ENCODE measurements around the gene MYG1.
A peak's percentile ranks its signal among the peaks of the same experiment; 100 is the strongest.
"Not testable (repeated sequence)": the region's sequence is repeated elsewhere in the genome, so short reads cannot be mapped to it uniquely, and the experiment has no call there.

Gene MYG1

DNA sequence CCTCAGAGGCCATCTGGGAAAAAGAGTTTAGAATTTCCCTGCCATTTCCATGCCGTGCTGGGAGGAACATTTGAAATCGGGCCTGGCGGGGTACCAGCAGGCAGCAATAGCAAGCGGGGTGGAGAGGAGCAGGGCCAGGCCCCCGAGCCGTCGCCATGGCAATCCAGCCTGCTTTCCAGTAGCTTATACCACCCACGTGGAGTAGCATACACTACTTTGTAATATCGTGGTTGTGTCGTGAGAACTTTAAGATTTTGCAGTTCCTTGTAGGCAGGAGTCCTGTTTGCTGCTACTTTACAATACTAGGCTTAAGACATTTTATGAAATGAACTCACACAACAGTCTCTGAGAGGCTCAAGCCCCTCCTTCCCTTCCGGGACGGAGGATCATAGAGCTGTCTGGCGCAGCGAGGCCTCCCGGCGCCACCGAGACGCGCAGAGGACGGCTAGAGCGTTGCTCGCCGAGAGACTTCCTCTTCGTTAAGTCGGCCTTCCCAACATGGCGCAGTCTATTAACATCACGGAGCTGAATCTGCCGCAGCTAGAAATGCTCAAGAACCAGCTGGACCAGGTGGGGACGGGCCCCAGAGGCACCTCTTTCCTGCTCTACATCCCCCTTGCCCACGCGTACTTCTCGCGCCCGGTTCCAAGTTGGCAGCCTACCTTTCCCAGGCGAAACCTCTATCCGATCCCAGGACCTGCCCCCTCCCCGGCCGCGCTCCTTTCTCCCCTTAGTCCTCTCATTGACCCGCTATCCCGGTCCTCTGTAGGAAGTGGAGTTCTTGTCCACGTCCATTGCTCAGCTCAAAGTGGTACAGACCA is 4.2 kb upstream of the MYG1 start, which contains the start of gene PFDN5:
Gene PFDN5 (plus strand): TSS at position 473 of the 821 bp plus-strand sequence. CDS start 26 bp downstream, at position 499.
- CTCF ChIA-PET: interaction anchor here (2.0 to 2.4 kb wide), 2 partner anchors 26 to 81 kb away, joined by 12 to 17 read pairs; partner anchors contain the start of gene AAAS
- TF ChIP-seq, protein P1, sequence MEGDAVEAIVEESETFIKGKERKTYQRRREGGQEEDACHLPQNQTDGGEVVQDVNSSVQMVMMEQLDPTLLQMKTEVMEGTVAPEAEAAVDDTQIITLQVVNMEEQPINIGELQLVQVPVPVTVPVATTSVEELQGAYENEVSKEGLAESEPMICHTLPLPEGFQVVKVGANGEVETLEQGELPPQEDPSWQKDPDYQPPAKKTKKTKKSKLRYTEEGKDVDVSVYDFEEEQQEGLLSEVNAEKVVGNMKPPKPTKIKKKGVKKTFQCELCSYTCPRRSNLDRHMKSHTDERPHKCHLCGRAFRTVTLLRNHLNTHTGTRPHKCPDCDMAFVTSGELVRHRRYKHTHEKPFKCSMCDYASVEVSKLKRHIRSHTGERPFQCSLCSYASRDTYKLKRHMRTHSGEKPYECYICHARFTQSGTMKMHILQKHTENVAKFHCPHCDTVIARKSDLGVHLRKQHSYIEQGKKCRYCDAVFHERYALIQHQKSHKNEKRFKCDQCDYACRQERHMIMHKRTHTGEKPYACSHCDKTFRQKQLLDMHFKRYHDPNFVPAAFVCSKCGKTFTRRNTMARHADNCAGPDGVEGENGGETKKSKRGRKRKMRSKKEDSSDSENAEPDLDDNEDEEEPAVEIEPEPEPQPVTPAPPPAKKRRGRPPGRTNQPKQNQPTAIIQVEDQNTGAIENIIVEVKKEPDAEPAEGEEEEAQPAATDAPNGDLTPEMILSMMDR (conservative IDR thresholded peaks at IDR 0.05; ENCODE audit: low read depth): no peak
- peak within 1 kb of the TSS; percentile 81 for H3K27ac ChIP-seq
- POLR2A ChIA-PET (ENCODE audit: low non-redundant PET): interaction anchor here (1.6 kb wide), 1 partner anchor 26 kb away, joined by 4 read pairs; no protein-coding TSS in a partner anchor
- peak; percentile 83 for DNase-seq (ENCODE audit: low spot score)

DNA sequence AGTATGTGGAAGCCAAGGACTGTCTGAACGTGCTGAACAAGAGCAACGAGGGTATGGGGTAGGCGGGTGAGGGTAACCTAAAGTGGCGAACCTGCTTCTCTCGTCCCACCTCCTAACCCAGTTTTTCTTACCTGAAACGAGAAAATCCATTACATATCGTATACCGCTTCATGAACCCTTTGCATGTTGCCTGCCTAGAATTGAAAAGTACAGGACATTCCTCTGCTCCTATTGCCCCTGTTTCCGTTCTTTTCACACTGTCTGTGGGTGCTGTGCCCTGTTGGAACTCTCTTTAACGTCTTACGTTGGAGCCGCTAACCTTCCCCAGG is 3.6 kb upstream of the MYG1 start:
- ChIA-PET CTCF (interaction anchor here (2.4 kb wide), 1 partner anchor 26 kb away, joined by 17 read pairs; the partner anchor contains the start of gene AAAS), POLR2A (ENCODE audit: low non-redundant PET) (interaction anchor here (1.6 kb wide), 1 partner anchor 25 kb away, joined by 4 read pairs; no protein-coding TSS in a partner anchor)
- H3K27ac ChIP-seq: peak overlapping the region; percentile 81
- TF ChIP-seq, protein P1 (conservative IDR thresholded peaks at IDR 0.05; ENCODE audit: low read depth): no peak
- DNase-seq (ENCODE audit: low spot score): no peak

DNA sequence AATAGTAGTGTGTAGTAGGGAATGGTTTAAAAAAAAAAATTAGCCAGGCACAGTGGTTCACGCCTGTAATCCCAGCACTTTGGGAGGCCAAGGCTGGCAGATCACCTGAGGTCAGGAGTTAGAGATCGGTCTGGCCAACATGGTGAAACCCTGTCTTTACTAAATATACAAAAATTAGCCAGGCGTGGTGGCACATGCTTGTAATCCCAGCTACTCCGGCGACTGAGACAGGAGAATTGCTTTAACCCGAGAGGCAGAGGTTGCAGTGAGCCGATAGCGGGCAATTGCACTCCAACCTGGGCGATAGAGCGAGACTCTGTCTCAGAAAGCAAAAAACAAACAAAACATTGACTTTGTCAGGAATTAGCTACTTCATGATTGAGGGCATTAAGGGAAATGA is 2.4 kb upstream of the MYG1 start:
- DNase-seq (ENCODE audit: low spot score); H3K27ac ChIP-seq; POLR2A ChIA-PET (ENCODE audit: low non-redundant PET): not testable (repeated sequence)
- CTCF ChIA-PET: interaction anchor here (1.2 to 2.4 kb wide), 2 partner anchors 24 to 84 kb away, joined by 3 to 17 read pairs; partner anchors contain the start of gene AAAS

DNA sequence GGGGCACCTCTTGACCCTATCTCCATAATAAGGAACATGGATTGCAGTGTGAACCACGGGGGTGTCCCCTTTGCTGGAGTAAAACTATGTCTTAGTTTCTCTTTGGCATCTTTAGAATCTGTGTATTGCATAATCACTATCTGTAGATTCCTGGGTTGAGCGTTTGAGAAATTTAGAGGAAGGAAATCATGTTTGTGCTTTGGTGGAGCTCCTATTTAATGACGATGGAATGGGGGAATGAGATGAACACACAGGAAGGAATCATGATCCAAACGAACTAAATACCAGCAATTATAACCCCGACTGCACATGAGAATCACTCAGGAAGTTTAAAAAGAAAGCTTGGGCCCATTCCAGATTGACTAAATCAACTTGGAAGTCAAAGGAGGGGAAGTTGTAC is 1.3 kb upstream of the MYG1 start:
- no peak overlapping the region for H3K27ac ChIP-seq
- DNase-seq (ENCODE audit: low spot score): no peak
- ChIA-PET CTCF (interaction anchor here (0.8 kb wide), 1 partner anchor 916 kb away, joined by 3 read pairs; no protein-coding TSS in a partner anchor), POLR2A (ENCODE audit: low non-redundant PET) (no interaction called here)
- TF ChIP-seq, protein P1 (conservative IDR thresholded peaks at IDR 0.05; ENCODE audit: low read depth): no peak

DNA sequence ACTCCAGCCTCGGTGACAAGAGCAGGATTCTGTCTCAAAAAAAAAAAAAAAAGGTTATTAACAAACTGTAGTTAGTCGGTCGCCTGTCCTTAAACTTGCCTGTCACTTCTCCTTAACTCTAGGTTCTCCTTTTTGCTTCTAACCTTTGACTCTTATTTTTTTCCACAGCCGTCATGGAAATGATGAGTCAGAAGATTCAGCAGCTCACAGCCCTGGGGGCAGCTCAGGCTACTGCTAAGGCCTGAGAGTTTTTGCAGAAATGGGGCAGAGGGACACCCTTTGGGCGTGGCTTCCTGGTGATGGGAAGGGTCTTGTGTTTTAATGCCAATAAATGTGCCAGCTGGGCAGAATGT is 418 bp upstream of the MYG1 start:
- DNase-seq (ENCODE audit: low spot score): peak; percentile 60
- TF ChIP-seq, protein P1 (conservative IDR thresholded peaks at IDR 0.05; ENCODE audit: low read depth): no peak
- ChIA-PET POLR2A (ENCODE audit: low non-redundant PET) (interaction anchor here (0.7 to 1.3 kb wide), 2 partner anchors 22 to 74 kb away, joined by 6 to 13 read pairs; partner anchors contain the start of gene AAAS), CTCF (interaction anchor here (0.6 to 1.4 kb wide), 3 partner anchors 22 to 200 kb away, joined by 3 to 11 read pairs (median 4); partner anchors contain the start of gene AAAS)
- peak overlapping the region; percentile 81 for H3K27ac ChIP-seq

DNA sequence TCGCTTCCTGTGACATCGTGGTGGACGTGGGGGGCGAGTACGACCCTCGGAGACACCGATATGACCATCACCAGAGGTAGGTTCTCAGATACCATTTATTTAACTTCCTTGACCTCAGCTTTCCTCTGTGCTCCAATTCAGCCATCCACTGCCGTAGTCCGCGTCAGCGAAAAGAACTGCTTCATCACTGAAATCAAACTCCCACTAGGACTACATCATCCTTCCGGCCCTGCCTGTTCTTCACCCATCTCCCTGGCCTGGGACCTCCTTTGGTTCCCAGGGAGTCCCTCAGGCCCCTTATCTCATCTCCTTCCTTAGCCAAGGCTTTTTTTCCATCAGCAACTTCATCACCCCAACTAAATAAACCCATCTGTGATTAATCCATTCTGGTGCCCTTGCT is 692 bp downstream of the MYG1 start:
- peak overlapping the region; percentile 81 for H3K27ac ChIP-seq
- peak; percentile 16 for DNase-seq (ENCODE audit: low spot score)
- ChIA-PET POLR2A (ENCODE audit: low non-redundant PET) (no interaction called here), CTCF (interaction anchor here (1.2 to 1.4 kb wide), 2 partner anchors 21 to 86 kb away, joined by 4 to 11 read pairs; partner anchors contain the start of gene AAAS)
- TF ChIP-seq, protein P1 (conservative IDR thresholded peaks at IDR 0.05; ENCODE audit: low read depth): no peak
